GM20431 (cell line): ENCODE measurements around the gene POLR2H.

Source experiments
- in situ Hi-C: fragments of 300-500 bp; cut with MseI, MboI; formaldehyde crosslinking; loops from one replicate; pipeline ENCODE4 v1.15.0; 2020; ENCODE audit warnings: low sequenced_read_pairs; ENCODE audit not compliant: unreplicated experiment

Gene POLR2H

GRCh38 chr3:184361532-184361931, at the start of gene POLR2H, which contains the start of gene CLCN2:
TSS of gene POLR2H (plus strand) at chr3:184361710. CDS start at chr3:184363493, 1,783 bp downstream.
TSS of gene CLCN2 (minus strand) at chr3:184361605. CDS start at chr3:184361479, 126 bp downstream.
- in situ Hi-C loops, result no loop called here

GRCh38 chr3:184314363-184314699, 47.2 kb upstream of the POLR2H start, which contains the start of gene EIF4G1:
TSS of gene EIF4G1 (plus strand) at chr3:184314606. CDS start at chr3:184315797, 1,191 bp downstream.
- in situ Hi-C loops, result no loop called here

GRCh38 chr3:184314700-184315542, 46.6 kb upstream of the POLR2H start:
- in situ Hi-C loops, result no loop called here

DNA sequence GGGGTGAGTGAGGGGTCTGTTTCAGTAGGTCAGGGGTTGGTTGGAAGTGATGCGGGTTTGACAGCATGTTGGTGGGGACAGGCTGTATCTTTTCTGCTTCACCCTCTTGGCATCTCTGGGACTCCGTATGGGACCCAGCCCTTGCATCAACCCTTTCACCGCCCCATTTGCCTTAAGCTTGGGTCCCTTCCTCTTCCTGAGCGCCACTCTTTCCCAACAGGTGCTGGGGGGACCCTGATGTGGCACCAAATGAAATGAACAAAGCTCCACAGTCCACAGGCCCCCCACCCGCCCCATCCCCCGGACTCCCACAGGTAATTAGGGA, 46.0 kb upstream of the POLR2H start:
- in situ Hi-C loops, result no loop called here

DNA sequence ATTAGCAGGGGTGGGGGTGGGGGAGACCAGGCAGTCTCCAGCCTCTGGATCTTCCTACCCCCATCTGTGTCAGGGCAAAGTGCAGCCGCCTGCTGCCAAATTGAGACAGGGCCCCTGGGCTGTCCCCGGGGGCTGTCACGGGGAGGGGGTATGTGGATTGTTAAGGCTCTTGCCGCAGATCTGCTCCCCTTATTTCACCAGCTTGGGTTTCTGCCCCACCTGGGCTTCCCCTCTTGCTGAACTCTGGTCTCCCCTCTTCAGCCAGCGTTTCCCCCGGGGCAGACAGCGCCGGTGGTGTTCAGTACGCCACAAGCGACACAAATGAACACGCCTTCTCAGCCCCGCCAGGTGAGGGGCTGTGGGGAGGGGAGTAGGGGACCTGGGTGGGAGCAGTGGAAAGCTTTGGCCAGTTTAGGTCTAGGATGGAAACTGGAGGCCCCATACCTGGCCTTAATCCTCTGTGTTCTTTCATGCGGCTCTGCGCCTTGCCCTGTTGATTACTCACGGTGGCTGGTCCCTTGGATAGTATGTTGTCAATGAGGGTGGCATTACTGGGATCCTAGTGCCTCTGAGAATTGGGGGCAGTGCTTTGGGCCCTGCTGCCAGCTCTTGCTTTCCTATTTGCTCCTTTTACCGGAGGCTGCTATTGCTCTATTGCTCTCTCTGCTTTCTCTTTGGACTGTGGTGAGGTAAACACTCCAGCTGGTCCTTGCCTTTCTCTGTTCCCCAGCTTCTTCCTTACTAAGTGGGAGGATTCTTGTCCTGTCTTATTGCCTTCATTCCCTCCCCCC, 45.4 kb upstream of the POLR2H start:
- in situ Hi-C loops, result no loop called here

- in situ Hi-C loops, result no loop called here
Measured at GRCh38 chr3:184316792-184317191, 44.7 kb upstream of the POLR2H start.

- in situ Hi-C loops, result no loop called here
Measured at GRCh38 chr3:184317201-184317600, 44.3 kb upstream of the POLR2H start.

- in situ Hi-C loops, result no loop called here
Measured at GRCh38 chr3:184320104-184320445, 41.4 kb upstream of the POLR2H start.

DNA sequence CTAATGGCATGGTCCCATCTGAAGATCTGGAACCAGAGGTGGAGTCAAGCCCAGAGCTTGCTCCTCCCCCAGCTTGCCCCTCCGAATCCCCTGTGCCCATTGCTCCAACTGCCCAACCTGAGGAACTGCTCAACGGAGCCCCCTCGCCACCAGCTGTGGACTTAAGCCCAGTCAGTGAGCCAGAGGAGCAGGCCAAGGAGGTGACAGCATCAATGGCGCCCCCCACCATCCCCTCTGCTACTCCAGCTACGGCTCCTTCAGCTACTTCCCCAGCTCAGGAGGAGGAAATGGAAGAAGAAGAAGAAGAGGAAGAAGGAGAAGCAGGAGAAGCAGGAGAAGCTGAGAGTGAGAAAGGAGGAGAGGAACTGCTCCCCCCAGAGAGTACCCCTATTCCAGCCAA, 39.8 kb upstream of the POLR2H start:
- in situ Hi-C loops, result no loop called here

GRCh38 chr3:184322731-184323487, 38.6 kb upstream of the POLR2H start:
- in situ Hi-C loops, result no loop called here

DNA sequence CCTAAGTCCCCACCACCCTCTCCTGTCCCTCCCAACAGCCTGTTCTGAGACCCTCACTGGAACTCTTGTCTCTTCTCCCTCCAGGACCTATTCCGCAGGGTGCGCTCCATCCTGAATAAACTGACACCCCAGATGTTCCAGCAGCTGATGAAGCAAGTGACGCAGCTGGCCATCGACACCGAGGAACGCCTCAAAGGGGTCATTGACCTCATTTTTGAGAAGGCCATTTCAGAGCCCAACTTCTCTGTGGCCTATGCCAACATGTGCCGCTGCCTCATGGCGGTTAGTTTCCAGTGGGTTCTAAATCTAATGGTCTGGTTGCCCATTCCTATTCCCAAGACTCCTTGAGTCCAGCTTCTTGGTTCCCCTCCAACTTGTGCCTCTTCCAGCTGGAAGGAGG, 37.8 kb upstream of the POLR2H start:
- in situ Hi-C loops, result no loop called here

GRCh38 chr3:184325269-184325668, 36.2 kb upstream of the POLR2H start:
- in situ Hi-C loops, result no loop called here

- in situ Hi-C loops, result no loop called here
Measured at GRCh38 chr3:184325715-184326369, 35.7 kb upstream of the POLR2H start.

DNA sequence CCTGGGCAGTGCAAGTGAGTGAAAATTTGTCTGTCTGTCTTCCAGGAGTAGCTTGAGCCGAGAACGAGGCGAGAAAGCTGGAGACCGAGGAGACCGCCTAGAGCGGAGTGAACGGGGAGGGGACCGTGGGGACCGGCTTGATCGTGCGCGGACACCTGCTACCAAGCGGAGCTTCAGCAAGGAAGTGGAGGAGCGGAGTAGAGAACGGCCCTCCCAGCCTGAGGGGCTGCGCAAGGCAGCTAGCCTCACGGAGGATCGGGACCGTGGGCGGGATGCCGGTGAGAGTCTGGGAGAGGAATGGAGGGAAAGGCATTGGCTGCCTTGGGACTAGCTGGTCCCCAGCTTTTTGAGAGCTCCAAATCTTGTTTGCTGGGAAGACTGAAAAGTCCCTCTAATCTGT, 34.3 kb upstream of the POLR2H start:
- in situ Hi-C loops, result no loop called here

GRCh38 chr3:184328516-184328915, 33.0 kb upstream of the POLR2H start:
- in situ Hi-C loops, result no loop called here

- in situ Hi-C loops, result no loop called here
Measured at GRCh38 chr3:184332370-184333090, 29.0 kb upstream of the POLR2H start.

GRCh38 chr3:184333190-184333589, 28.3 kb upstream of the POLR2H start:
- in situ Hi-C loops, result no loop called here

DNA sequence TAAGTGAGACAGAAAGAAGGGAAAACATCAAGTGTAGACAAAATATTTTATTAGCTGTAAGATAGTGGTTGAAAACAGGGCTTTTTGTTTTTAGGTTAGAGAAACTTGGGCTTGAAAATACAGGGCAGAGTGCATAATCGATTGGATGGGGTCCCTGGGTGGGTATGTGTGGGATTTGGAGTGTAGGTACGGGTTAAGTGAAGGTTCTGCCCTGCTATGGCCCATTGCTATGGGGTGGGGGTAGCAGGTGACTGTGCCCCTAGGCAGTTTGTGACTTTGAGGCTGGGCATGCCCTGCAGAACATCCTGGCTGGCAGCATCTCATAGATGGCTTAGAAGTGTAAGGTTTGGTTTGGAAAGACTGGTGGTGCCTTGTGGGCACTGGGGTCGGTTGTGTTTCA, 27.8 kb upstream of the POLR2H start:
- in situ Hi-C loops, result no loop called here

- in situ Hi-C loops, result no loop called here
Measured at GRCh38 chr3:184334470-184335158, 26.9 kb upstream of the POLR2H start.
